GM18867 (cell line): ENCODE measurements around the gene RACK1.
A peak's percentile ranks its signal among the peaks of the same experiment; 100 is the strongest.

Source experiments
- ATAC-seq: cut with Tn5 transposase; IDR thresholded peaks from one replicate; pipeline ENCODE4 v1.9.1; 2021; ENCODE audit warnings: mild to moderate bottlenecking, moderate library complexity; ENCODE audit not compliant: unreplicated experiment

Gene RACK1

DNA sequence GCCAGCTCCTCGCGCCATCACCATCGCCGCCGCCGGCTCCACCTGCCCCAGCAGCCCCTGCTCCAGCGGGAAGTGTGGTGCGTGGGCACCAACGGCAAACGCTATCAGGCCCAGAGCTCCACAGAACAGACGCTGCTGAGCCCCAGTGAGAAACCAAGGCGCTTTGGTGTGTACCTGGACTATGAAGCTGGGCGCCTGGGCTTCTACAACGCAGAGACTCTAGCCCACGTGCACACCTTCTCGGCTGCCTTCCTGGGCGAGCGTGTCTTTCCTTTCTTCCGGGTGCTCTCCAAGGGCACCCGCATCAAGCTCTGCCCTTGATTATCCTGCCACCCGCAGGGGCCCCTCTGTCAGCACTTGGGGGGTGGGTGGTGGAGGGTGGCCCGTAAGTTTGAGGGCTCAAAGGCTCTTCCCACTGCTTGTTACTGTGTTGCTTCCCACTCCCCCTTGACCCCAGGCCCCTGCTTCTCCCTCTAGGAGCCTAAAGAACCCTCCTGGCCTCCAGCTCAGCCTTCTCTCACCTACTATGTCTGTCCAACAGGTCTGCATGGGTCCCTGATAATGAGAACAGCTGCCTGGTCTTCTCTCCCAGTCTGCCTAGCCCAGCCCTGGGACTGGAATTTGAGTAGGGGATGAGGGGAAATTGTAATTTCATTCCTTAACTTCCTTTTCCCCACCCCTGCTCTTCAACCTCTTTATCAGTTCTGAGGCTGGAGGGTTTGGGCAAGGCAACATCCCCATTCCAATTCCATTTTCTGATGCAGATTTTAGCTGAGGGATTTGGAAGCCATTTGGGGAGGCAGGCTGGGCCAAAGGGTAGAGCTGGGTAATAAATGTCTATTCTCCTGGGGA, 9.0 kb downstream of the RACK1 start:
- ATAC-seq, result no peak

DNA sequence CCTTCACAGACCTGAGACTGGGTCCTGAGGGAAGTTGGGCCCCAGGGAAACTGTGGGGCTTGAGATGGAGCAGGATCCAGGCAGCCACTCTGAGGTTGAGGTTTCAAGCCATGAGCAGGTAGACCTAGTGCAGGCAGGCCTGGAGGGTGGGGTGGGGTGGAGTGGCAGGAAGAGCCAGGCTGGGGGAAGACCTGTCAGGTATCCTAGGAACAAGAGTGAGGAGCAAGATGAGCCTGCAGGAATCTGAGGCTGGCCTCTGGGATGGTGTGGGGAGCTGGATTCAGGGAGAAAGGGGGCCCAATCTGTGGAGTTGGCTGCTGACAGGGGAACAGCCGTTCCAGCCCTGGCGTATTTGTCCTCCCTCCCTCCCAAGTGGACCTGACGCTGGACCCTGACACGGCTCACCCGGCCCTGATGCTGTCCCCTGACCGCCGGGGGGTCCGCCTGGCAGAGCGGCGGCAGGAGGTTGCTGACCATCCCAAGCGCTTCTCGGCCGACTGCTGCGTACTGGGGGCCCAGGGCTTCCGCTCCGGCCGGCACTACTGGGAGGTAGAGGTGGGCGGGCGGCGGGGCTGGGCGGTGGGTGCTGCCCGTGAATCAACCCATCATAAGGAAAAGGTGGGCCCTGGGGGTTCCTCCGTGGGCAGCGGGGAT, 9.8 kb downstream of the RACK1 start:
- ATAC-seq, result no peak

DNA sequence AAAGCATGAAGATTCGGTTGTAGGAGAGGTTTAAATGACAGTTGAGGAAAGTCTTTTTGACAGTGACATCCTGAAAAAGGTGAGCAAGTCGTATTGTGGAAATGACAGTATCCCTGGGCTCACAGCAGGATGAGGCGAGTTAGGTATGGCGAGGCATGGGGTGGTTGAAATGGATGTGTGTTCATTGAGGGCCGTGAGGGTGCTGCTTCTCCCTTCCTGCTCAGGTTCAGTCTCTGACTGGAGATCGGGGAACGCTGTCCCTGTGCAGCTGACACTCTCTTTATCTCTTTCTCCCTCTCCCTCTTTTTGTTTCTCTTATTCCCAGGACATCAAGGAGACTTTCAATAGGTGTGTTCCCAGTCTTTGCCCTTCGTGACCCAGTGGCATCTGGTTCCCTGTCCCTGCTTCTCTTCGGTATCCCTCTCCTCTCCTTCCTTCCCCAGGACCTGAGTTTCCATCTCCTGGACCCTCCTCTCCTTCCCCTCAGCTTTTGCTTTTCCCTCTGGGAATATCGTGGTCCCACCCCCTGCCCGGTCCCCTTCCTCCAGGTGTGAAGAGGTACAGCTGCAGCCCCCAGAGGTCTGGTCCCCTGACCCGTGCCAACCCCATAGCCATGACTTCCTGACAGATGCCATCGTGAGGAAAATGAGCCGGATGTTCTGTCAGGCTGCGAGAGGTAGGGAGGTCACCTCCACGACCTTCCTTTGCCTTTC, 10.5 kb downstream of the RACK1 start:
- no peak for ATAC-seq

DNA sequence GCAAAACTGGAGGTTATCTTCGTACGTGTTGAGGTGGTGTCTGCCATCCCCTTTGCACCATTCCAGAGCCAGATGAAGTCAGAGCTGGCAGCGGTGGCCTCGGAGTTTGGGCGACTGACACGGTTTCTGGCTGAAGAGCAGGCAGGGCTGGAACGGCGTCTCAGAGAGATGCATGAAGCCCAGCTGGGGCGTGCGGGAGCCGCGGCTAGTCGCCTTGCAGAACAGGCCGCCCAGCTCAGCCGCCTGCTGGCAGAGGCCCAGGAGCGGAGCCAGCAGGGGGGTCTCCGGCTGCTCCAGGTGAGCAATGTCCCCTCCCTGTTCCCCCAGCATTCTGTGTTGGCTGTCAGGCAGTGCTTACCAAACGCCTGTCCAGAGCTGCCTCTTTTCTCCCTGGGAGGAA, 11.1 kb downstream of the RACK1 start:
- no peak for ATAC-seq

DNA sequence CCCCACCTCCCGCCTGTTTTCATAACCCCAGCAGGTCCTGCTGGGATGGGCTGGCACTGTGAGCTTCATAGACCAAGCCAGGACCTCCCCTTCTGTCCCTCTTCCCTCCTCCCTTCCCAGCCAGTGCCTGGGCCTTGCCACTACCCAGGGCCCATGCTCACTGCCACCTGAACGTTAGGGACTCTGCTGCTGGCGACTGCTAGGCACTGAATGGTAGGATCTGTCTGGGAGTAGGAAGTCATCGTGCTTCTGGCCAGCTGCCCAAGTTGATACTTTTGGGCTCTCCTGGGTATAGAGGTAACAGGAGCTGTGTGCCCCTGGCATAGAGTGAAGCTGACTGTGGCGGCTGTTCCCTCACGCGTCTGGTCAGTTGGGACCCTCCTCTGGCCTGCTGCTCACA, 12.3 kb downstream of the RACK1 start:
- ATAC-seq, result no peak

DNA sequence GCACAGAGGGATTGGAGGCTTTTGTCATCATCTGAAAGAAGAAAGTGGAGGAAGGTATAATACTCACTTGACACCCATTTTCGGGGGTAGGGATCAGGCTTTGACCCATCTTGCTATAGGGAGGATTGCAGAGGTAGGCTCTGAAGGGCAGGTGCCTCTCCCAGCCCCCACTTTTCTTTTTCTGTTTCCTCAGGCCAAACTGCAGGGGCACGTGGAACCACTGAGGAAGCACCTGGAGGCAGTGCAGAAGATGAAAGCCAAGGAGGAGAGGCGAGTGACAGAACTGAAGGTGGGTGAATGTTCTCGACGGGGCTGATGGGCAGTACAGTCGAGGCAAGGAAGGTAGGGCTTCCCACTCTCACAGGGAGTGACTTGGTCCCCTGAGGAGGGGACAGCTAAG, 13.2 kb downstream of the RACK1 start:
- no peak for ATAC-seq

DNA sequence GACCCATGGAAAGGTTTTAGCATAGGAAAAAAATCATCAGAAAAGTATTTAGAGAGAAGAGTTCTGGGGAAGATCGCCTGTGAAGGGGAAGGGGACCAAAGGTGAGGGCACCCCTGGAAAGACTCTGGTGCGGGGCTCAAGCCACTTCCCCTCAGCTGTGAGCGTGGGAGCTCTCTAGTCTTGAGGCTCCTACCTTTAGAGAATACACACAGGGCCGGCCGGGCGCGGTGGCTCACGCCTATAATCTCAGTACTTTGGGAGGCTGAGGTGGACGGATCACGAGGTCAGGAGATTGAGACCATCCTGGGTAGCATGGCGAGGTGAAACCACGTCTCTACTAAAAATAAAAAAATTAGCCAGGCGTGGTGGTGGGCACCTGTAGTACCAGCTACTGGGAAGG, 13.7 kb downstream of the RACK1 start:
- no peak for ATAC-seq

DNA sequence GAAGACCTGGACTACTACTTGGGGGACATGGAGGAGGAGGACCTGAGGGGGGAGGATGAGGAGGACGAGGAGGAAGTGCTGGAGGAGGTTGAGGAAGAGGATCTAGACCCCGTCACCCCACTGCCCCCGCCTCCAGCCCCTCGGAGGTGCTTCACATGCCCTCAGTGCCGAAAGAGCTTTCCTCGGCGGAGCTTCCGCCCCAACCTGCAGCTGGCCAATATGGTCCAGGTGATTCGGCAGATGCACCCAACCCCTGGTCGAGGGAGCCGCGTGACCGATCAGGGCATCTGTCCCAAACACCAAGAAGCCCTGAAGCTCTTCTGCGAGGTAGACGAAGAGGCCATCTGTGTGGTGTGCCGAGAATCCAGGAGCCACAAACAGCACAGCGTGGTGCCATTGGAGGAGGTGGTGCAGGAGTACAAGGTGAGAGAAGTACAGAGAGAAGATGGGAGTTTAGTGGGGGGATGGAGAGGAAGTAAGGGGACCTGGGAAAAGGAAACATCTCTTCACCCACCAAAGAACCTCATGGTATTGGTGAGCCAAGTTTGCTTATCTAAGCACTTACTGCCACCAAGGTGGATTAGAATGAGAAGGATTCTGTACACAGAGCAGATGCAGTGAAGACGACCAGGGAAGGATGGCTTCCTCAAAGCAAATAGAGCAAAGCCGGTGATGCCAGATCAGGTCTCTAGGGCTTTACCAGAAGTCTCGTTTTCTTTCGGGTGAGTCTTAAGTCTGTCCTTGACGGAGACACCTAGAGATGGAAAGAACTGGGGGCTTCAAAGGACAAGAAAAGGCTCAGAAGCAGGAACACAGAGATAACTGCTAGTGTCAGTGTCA, 19.1 kb downstream of the RACK1 start:
- no peak for ATAC-seq

DNA sequence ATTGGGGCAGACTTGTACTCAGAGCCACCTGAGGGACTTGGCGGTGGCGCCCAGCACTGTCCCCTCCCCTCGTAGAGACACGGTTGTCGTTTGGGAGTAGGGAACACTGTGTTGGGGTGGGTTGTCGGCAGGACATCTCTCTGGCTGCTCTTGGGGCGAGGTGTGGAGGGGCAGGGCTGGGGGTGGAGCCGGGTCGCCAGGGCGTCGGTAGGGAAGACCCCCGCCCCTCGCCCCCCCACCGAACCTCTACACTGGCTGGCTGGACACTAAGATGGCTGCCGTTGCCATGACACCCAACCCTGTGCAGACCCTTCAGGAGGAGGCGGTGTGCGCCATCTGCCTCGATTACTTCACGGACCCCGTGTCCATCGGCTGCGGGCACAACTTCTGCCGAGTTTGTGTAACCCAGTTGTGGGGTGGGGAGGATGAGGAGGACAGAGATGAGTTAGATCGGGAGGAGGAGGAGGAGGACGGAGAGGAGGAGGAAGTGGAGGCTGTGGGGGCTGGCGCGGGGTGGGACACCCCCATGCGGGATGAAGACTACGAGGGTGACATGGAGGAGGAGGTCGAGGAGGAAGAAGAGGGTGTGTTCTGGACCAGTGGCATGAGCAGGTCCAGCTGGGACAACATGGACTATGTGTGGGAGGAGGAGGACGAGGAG, 19.8 kb downstream of the RACK1 start:
- ATAC-seq, result peak; percentile 1

DNA sequence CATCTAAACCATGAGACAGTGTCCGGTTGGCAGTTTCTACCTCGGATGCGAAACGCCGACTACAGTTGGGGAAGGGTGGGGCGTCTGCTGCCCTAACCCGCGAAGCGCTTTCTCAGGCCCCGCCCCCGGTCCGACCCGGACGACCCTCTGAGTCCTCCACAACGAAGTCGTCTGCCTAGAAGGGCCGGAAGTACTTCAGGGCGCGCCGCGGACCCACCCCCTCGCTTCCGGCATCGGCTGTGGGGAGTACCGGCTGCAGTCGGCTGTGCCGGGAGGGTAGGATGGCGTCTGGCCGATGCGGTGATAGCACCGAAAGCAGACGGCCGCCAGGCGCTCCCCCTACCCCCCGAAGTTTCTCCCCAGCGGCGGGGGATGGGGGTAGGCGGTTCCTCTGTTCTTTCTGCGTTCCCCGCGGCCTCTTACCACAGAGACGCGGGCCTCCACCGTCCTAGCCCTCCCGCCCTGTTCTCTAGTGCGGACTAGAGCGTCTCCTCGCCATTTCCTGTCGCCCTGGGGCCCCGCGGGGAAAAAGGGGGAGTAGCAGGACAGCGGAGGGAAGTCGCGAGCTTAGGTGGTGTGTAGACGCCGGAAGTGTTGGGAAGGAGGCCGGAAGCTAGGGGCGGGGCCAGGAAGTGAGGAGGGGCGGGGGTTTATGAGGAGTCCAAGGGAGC, 20.5 kb downstream of the RACK1 start, which contains the start of gene TRIM41:
Gene TRIM41, plus strand, starts transcription at position 224 of the 671 bp plus-strand sequence. CDS start 719 bp downstream, outside the sequence.
- peak; percentile 63 for ATAC-seq

DNA sequence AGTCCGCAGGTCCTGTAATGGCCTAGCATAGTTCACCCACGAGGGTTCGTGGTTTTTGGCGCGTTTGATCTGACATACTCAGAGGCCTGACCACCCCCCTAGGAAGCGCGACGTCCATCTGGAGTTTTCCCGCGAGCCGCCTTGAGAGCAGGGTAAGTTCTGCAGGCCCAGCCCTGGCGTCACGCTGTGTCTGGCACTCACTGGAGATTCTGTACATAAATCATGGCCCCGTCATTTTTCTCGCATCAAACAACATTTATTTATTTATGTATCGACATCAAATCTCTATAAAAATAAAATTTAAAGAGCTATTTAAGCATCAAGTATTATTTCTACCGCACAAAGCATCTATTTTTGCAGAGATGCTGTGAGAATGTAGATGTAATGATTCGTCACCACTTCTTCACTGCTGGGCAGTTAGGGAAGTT, 21.1 kb downstream of the RACK1 start:
- ATAC-seq, result peak; percentile 0

DNA sequence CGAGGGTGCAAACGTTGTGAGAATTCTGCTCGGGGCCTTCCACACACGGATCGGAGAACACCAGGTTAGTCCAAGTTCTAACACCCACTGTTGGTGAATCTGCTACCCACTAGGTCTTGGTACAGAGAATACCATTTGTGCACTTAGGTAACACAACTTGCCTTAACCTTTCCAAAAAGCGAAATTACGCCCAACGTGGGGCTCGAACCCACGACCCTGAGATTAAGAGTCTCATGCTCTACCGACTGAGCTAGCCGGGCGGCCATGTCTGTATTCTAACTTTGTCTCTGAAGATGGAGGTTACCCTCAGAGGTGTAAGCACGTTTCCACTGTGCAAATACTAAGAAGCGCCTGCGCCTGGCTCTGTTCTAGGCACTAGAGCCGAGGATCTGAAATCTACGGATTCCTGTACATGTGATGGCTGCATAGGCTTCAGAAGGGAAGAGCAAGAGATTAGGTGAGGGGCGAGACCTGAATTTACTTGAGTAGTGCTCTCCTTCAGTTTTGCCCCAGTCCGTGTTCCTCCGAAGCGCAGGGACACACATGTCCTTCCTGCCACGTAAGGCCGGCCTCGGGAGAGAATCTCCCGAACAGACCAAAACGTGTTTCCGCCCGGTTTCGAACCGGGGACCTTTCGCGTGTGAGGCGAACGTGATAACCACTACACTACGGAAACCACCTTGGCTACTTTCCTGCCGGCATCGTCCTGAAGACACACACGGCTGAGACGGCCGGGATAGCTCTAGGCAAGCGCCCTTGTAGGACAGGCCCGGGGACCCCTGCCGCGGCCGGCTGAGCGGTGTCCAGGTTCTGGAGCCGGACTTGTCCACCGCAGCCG, 21.7 kb downstream of the RACK1 start:
- ATAC-seq, result peak; percentile 28

DNA sequence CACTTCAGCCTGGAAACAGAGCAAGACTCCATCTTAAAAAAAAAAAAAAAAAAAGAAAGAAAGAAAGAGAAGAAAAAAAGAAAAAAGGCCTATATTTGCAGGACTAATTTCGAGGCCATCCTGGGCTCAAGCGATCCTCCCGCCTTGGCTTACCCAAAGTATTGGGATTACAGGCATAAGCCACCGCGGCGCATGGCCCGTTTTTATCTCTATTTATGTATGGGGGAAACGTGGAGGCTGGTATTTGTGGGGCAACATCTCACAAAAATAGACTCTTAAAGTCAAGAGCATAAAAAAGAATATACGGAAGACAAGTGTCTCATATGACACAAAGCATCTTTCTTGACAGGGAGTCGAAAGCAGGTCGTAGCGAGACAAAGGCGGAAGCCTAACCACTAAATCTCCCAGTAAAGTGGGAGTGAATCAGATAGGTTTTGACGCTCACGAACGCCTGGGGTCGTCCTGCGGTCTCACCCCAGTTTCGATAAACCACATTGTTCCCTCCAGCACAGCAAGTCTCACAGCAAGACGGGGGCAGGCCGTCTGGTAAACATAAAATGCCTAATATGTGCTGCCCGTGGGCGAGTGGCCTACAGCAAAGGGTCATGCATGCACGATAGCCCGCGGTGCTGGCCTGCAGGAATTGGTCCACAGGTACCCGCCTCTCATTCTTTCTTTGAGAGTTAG, 22.5 kb downstream of the RACK1 start:
- ATAC-seq, result no peak

DNA sequence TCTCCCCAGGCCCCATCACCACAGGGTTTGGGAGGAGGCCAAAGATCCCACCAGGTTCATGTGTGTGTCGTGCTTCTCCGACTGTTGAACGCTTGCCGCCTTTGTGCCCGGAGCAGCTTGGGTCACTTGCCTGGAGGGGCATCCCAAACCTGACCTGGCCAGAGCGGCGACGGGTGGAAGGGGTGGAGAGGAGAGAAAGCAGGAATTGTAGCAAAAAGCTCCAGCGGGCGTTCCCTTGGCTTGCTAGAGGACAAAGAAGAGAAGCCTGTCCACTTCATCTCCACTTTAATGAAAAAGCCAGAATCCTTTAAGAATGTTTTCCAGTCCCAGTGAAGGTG, 23.6 kb downstream of the RACK1 start:
- no peak for ATAC-seq

DNA sequence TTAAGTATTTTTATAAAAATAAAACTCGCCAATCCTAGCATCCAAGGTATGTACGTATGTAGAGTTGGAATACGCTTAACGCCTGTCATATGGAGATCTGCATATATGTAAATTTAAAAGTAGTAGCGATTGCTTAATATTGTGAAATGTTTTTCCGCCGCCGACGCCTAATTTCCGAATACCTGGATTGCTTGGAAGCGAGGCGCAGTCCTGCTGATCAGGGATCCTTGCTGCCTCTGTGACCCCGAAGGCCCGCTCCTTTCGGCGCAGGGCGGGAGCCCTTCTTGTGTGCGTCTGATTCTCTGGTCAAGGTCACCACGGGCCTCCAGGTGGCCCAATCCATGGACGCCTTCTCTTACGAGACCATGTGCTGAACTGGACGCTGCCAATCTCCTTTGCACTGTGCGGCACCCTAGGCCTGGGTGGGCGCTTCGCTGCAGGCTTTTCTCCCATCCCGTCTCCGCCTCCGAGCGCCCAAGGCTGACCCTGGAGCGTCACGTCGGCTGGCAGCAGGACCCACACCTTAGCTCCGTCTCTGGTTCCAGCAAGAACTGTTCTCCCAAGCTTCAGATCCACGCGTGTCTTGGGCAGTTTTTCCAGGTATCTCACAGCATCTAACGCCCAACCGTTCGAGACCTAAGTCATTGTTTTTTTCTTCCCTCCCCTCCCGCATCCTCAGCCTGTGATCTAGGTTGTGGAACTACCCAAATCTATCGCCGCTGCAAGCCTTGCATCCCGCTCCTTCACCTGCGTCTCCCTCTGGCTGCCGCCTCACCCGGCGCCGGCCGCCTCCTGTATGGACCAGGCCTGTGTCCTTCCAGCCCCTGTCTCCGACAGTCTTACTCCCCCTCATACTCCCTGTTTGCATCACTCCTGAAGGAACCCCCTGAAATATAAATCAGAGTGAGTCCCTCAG, 24.2 kb downstream of the RACK1 start:
- ATAC-seq, result no peak

DNA sequence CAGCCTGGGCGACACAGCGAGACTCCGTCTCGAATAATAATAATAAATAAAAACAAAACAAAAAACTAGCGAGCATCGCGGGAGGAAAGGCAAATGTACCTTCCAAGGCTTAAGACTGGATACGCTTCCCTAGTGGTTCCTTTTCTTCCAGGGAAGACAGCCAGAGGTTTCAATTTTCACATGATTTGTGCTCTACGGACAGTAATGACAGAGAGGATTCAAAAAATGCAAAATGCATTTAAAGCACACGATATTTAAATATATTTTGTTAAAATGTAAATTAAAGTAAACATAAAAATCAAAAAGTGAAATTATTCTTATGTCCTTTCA, 24.9 kb downstream of the RACK1 start:
- no peak for ATAC-seq

DNA sequence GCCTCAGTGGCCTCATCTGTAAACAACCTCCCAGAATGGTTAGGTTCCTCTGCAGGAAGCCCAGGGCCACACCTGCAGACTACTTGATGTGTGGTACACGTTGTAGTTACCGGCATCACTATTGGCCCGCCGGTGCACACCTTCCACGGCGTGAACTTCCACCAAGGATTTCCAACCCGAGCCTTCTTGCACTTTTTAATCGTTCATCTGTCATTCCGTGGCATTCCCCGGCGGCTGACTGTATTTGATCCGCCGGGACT, 26.0 kb downstream of the RACK1 start:
- ATAC-seq, result no peak
